SK-N-SH (cell line): Measurements from ENCODE around the gene CSTPP1. TPM values are rescaled to one million over a fixed set of nuclear protein-coding genes. Genes with fewer than 3 reads are reported as not detected.

Experiments used
- CTCF ChIA-PET: fragments of 300-600, 350-600 bp; formaldehyde crosslinking; extraction: SDS; loops from one replicate; lab custom pipeline; 2021; lab: Yijun Ruan, JAX
- POLR2A ChIA-PET: fragments of 350-600 bp; sonication (Branson Sonifier 250); formaldehyde crosslinking; extraction: SDS; loops from one replicate; lab custom pipeline; 2020; ENCODE audit warnings: antibody characterized with exemption, inconsistent platforms; lab: Yijun Ruan, JAX
- DNase-seq: peaks from one replicate; pipeline ENCODE4 v3.0.0; 2012
- H2AFZ ChIP-seq: fragments of 200-600 bp; sonication (generic); 2 replicates; pipeline ENCODE4 v1.8.1; 2016; ENCODE audit warnings: antibody characterized with exemption, mild to moderate bottlenecking, low read depth
- H3F3A ChIP-seq: fragments of 200-600 bp; sonication (generic); replicated peaks from 2 replicates; pipeline ENCODE3; 2016; ENCODE audit warnings: antibody characterized with exemption, mild to moderate bottlenecking; ENCODE audit not compliant: insufficient read depth
- H3K27ac ChIP-seq, 2 experiments: fragments of 200-500 bp in 1 of 2; fragments of 200-600 bp in 1 of 2; sonication (Bioruptor generic) in 1 of 2; sonication (generic), shearing (Covaris generic) in 1 of 2; 2 replicates each; pipeline versions ENCODE4 v1.5.1 to v1.6.1; 2014 to 2016; ENCODE audit warnings: low read depth in 2 of 2, inconsistent platforms in 1 of 2, low read length in 1 of 2, mild to moderate bottlenecking in 1 of 2, mixed read lengths in 1 of 2
- H3K27me3 ChIP-seq: fragments of 200-600 bp; sonication (generic), shearing (Covaris generic); 2 replicates; pipeline ENCODE4 v1.6.1; 2016; ENCODE audit warnings: mixed run types; ENCODE audit not compliant: insufficient read depth
- H3K36me3 ChIP-seq, 2 experiments: fragments of 200-500 bp in 1 of 2; fragments of 200-600 bp in 1 of 2; sonication (Bioruptor generic) in 1 of 2; sonication (generic) in 1 of 2; replicated peaks in 1 of 2; 2 replicates each; pipeline versions ENCODE3 to v1.5.1; 2014 to 2016; ENCODE audit warnings: low read length in 1 of 2, mild to moderate bottlenecking in 1 of 2; ENCODE audit not compliant: insufficient read depth in 2 of 2, control insufficient read depth in 1 of 2
- H3K4me1 ChIP-seq, 2 experiments: fragments of 200-500 bp in 1 of 2; fragments of 200-600 bp in 1 of 2; sonication (Bioruptor generic) in 1 of 2; sonication (generic), shearing (Covaris generic) in 1 of 2; 2 replicates each; pipeline versions ENCODE4 v1.5.1 to v1.6.1; 2014 to 2016; ENCODE audit warnings: low read depth in 1 of 2, low read length in 1 of 2, mixed run types in 1 of 2; ENCODE audit not compliant: insufficient read depth in 2 of 2, control insufficient read depth in 1 of 2
- H3K4me2 ChIP-seq: fragments of 200-600 bp; sonication (generic), shearing (Covaris generic); 2 replicates; pipeline ENCODE4 v1.6.1; 2017; ENCODE audit warnings: mixed run types
- H3K4me3 ChIP-seq, 2 experiments: fragments of 200-500 bp in 1 of 2; fragments of 200-600 bp in 1 of 2; sonication (Bioruptor generic) in 1 of 2; sonication (generic), shearing (Covaris generic) in 1 of 2; 2 replicates each; pipeline versions ENCODE4 v1.5.1 to v1.8.1; 2014 to 2016; ENCODE audit warnings: low read depth in 2 of 2, inconsistent platforms in 1 of 2, low read length in 1 of 2, mild to moderate bottlenecking in 1 of 2, mixed read lengths in 1 of 2, moderate library complexity in 1 of 2
- H3K79me2 ChIP-seq: fragments of 200-600 bp; sonication (generic); 2 replicates; pipeline ENCODE4 v1.8.1; 2017; ENCODE audit warnings: mild to moderate bottlenecking; ENCODE audit not compliant: insufficient read depth
- H3K9ac ChIP-seq: fragments of 200-600 bp; sonication (generic); 2 replicates; pipeline ENCODE4 v1.6.1; 2017; ENCODE audit warnings: mixed run types
- H3K9me2 ChIP-seq: fragments of 200-600 bp; sonication (generic); 2 replicates; pipeline ENCODE4 v1.6.1; 2017; ENCODE audit warnings: mixed run types
- H3K9me3 ChIP-seq: fragments of 200-600 bp; sonication (generic); 2 replicates; pipeline ENCODE4 v1.6.1; 2017; ENCODE audit warnings: mixed run types, mild to moderate bottlenecking, moderate library complexity
- H4K20me1 ChIP-seq: fragments of 200-600 bp; sonication (generic); 2 replicates; pipeline ENCODE4 v1.6.1; 2017; ENCODE audit warnings: mild to moderate bottlenecking, mixed run types; ENCODE audit not compliant: insufficient read depth
- CHD2 ChIP-seq: fragments of 150-350 bp; IDR thresholded peaks from 2 replicates; pipeline ENCODE4 v1.6.1; 2018; ENCODE audit warnings: low read length; ENCODE audit not compliant: partially characterized antibody
- EP300 ChIP-seq, 2 experiments: IDR thresholded peaks; 2 replicates each; pipeline versions ENCODE4 v1.4.0 to v1.6.1; 2012; ENCODE audit warnings: borderline replicate concordance in 1 of 2, low read depth in 1 of 2, low read length in 1 of 2
- EZH2phosphoT487 ChIP-seq: fragments of 200-600 bp; sonication (generic); IDR thresholded peaks from 2 replicates; pipeline ENCODE4 v1.6.1; 2017; ENCODE audit warnings: low read depth, mixed run types, mild to moderate bottlenecking, antibody characterized with exemption, moderate library complexity, borderline replicate concordance
- FOSL2 ChIP-seq: IDR thresholded peaks from 2 replicates; pipeline ENCODE4 v1.4.0; 2012; ENCODE audit warnings: low read depth, mild to moderate bottlenecking, moderate library complexity, borderline replicate concordance
- FOXJ3 ChIP-seq: sonication (generic); formaldehyde crosslinking; IDR thresholded peaks from 2 replicates; pipeline ENCODE4 v1.5.1; 2020; ENCODE audit warnings: mild to moderate bottlenecking, missing genetic modification reagents
- FOXM1 ChIP-seq: IDR thresholded peaks from 2 replicates; pipeline ENCODE4 v1.4.0; 2012; ENCODE audit warnings: low read depth, mild to moderate bottlenecking
- GABPA ChIP-seq: IDR thresholded peaks from 2 replicates; pipeline ENCODE4 v1.4.0; 2012; ENCODE audit warnings: low read depth, mild to moderate bottlenecking
- GATA2 ChIP-seq: sonication (generic); formaldehyde crosslinking; IDR thresholded peaks from 2 replicates; pipeline ENCODE4 v1.5.0; 2020; ENCODE audit warnings: mild to moderate bottlenecking, missing genetic modification reagents
- JUND ChIP-seq: IDR thresholded peaks from 2 replicates; pipeline ENCODE4 v1.4.0; 2012
- MEF2A ChIP-seq: IDR thresholded peaks from 2 replicates; pipeline ENCODE4 v1.4.0; 2012; ENCODE audit warnings: low read depth, borderline replicate concordance
- NFIC ChIP-seq: IDR thresholded peaks from 2 replicates; pipeline ENCODE4 v1.4.0; 2012; ENCODE audit warnings: borderline replicate concordance
- POLR2AphosphoS5 ChIP-seq: IDR thresholded peaks from 2 replicates; pipeline ENCODE4 v1.6.1; 2012; ENCODE audit warnings: low read depth, low read length
- RAD21 ChIP-seq: IDR thresholded peaks from 2 replicates; pipeline ENCODE4 v1.6.1; 2012; ENCODE audit warnings: mild to moderate bottlenecking, low read length
- RFX5 ChIP-seq: IDR thresholded peaks from 2 replicates; pipeline ENCODE4 v1.6.1; 2012; ENCODE audit warnings: mild to moderate bottlenecking, improper control_type of control experiment, low read length
- RXRA ChIP-seq: IDR thresholded peaks from 2 replicates; pipeline ENCODE4 v1.4.0; 2012; ENCODE audit warnings: low read depth, mild to moderate bottlenecking, borderline replicate concordance
- SIN3A ChIP-seq: IDR thresholded peaks from 2 replicates; pipeline ENCODE4 v1.6.1; 2012; ENCODE audit warnings: low read depth, mild to moderate bottlenecking, low read length, moderate library complexity, borderline replicate concordance
- TAF1 ChIP-seq: IDR thresholded peaks from 2 replicates; pipeline ENCODE4 v1.6.1; 2012; ENCODE audit warnings: low read depth, mild to moderate bottlenecking, low read length, moderate library complexity, borderline replicate concordance
- TCF12 ChIP-seq: IDR thresholded peaks from 2 replicates; pipeline ENCODE4 v1.4.0; 2012
- YY1 ChIP-seq: IDR thresholded peaks from 2 replicates; pipeline ENCODE4 v1.4.0; 2012; ENCODE audit warnings: low read depth, mild to moderate bottlenecking
- WGBS: methylation state at CpG from one replicate; pipeline ENCODE4 v1.1.6; 2017; ENCODE audit warnings: low lambda C conversion rate; 5-methylcytosine and 5-hydroxymethylcytosine counted together
- polyA plus RNA-seq, 3 experiments: library from polyadenylated mRNA; depleted of rRNA; stranded (reverse); fragments of >200 nt; gene quantifications; 2 replicates each; pipeline ENCODE4 v1.2.3, GENCODE V29; 2012
- TF ChIP-seq, protein P1 (sequence below): fragments of 150-350 bp; IDR thresholded peaks from 2 replicates; pipeline ENCODE4 v1.6.1; 2016; ENCODE audit warnings: mild to moderate bottlenecking, low read depth, low read length
- TF ChIP-seq, protein P2 (sequence below): fragments of 150-350 bp; IDR thresholded peaks from 2 replicates; pipeline ENCODE4 v1.6.1; 2017; ENCODE audit warnings: antibody characterized with exemption, low read length, low read depth, borderline replicate concordance
- TF ChIP-seq, protein P3 (sequence below): IDR thresholded peaks from 2 replicates; pipeline ENCODE4; 2012

The CSTPP1 gene
- polyA plus RNA-seq, 1 of the 3 experiments (the other 2 are of a cell fraction) = 85.7 TPM

DNA sequence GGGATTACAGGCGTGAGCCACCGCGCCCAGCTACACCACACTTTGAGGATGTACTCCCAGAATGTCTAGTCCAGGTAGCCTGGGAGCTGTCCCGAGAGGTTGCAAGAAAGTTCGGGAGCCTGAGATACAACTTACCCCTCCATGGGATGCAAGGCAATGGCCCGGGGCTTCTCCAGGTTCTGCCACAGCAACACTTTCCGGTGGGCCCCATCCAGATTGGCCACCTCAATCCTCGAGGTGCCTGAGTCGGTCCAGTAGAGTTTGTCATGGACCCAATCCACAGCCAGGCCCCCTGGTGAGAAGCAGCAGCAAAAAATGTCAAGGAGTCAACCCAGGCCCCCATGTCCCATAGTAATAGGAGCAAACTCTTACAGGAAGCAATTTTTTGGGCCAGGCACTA is 43.7 kb upstream of the CSTPP1 start (continued):
- TF ChIP-seq SIN3A (no peak), NFIC (no peak), RXRA (no peak), RFX5 (no peak)

DNA sequence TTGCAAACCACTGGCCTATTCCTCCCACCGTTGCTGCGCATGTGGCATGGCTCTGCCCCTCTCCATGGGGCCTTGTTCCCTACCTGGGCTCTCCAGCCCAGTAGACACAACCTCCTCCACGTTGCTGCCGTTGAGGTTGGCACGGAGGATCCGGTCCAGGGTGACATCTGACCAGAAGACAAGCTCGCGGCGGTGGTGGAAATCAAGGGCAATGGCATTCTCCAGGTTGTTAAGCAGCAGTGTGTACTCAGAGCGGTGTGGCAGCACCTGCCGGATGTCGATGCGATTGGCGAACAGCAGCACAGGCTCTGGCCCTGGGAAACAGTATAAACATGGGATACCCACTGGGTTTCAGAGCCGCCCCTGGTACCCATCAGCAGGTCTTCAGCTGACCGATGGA is 42.1 kb upstream of the CSTPP1 start:
- Histone ChIP-seq H4K20me1 (no peaks in the 10 kb centered on the region), H3K4me1 (no peaks in the 10 kb centered on the region), H3F3A (peaks cover 3% of the 10 kb centered on the region), H3K4me3 (no peak overlapping the region), H3K9me2 (no peaks in the 10 kb centered on the region), H3K9ac (no peak overlapping the region), H3K36me3 (peaks cover 0 to 4% of the 10 kb centered on the region in 2 experiments), H3K79me2 (no peaks in the 10 kb centered on the region), H3K27me3 (no peaks in the 10 kb centered on the region), H3K9me3 (no peaks in the 10 kb centered on the region), H2AFZ (no peak overlapping the region), H3K27ac (no peak overlapping the region), H3K4me2 (no peak overlapping the region)
- CTCF ChIA-PET = interaction anchor here (1.0 to 7.3 kb wide), 4 partner anchors 22 to 266 kb away, joined by 3 to 94 read pairs (median 4); no protein-coding TSS in a partner anchor
- 91% methylated on average over 12 of the region's 16 CpGs for WGBS
- DNase-seq = no peak
- POLR2A ChIA-PET = no interaction called here
- no peak for TF ChIP-seq GATA2 (CRISPR knock-in tag)
- TF ChIP-seq MEF2A = no peak
- TF ChIP-seq GABPA = no peak
- no peak for TF ChIP-seq JUND
- TF ChIP-seq, all 33 proteins: peak for 0

DNA sequence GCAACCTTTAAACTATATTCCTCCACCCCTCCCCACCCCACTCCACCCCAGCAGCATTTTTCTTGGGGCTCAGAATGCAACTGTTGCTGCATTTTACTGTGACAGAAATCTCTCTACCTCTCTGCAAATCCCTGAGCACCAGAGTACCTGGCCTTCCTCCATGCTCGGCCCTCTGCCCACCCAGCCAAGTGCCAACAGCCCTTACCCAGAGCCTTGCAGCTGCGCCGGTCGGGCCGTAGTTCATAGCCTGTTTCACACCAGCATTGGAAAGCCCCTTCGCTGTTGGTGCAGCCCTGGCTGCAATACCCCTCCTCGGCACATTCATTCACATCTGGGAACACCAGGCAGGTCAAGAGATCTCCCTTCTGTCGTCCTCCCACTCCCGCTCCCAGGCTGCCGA is 41.6 kb upstream of the CSTPP1 start:
- Histone ChIP-seq H3K36me3 (peaks cover 0 to 4% of the 10 kb centered on the region in 2 experiments), H3K9ac (no peak overlapping the region), H3K9me2 (no peaks in the 10 kb centered on the region), H3K9me3 (no peaks in the 10 kb centered on the region), H3K27me3 (no peaks in the 10 kb centered on the region), H2AFZ (no peak overlapping the region), H3K79me2 (no peaks in the 10 kb centered on the region), H3K4me3 (no peak overlapping the region), H3K27ac (no peak overlapping the region), H3K4me1 (no peaks in the 10 kb centered on the region), H3F3A (peaks cover 3% of the 10 kb centered on the region), H3K4me2 (no peak overlapping the region), H4K20me1 (no peaks in the 10 kb centered on the region)
- WGBS = 97% methylated on average over 10 of the region's 10 CpGs
- TF ChIP-seq FOXJ3 (no peak), NFIC (no peak), YY1 (no peak), FOSL2 (no peak), GATA2 (CRISPR knock-in tag) (no peak), RAD21 (no peak), GABPA (no peak), FOXM1 (no peak), TAF1 (no peak), TCF12 (no peak), EZH2phosphoT487 (no peak), CHD2 (no peak), EP300 (IDR thresholded peaks at IDR 0.05; ENCODE audit: borderline replicate concordance in 1 of 2, low read depth in 1 of 2, low read length in 1 of 2) (no peak), POLR2AphosphoS5 (no peak)
- TF ChIP-seq, protein P1, sequence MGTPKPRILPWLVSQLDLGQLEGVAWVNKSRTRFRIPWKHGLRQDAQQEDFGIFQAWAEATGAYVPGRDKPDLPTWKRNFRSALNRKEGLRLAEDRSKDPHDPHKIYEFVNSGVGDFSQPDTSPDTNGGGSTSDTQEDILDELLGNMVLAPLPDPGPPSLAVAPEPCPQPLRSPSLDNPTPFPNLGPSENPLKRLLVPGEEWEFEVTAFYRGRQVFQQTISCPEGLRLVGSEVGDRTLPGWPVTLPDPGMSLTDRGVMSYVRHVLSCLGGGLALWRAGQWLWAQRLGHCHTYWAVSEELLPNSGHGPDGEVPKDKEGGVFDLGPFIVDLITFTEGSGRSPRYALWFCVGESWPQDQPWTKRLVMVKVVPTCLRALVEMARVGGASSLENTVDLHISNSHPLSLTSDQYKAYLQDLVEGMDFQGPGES = no peak
- TF ChIP-seq, protein P2, sequence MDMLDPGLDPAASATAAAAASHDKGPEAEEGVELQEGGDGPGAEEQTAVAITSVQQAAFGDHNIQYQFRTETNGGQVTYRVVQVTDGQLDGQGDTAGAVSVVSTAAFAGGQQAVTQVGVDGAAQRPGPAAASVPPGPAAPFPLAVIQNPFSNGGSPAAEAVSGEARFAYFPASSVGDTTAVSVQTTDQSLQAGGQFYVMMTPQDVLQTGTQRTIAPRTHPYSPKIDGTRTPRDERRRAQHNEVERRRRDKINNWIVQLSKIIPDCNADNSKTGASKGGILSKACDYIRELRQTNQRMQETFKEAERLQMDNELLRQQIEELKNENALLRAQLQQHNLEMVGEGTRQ = no peak
- TF ChIP-seq, protein P3, sequence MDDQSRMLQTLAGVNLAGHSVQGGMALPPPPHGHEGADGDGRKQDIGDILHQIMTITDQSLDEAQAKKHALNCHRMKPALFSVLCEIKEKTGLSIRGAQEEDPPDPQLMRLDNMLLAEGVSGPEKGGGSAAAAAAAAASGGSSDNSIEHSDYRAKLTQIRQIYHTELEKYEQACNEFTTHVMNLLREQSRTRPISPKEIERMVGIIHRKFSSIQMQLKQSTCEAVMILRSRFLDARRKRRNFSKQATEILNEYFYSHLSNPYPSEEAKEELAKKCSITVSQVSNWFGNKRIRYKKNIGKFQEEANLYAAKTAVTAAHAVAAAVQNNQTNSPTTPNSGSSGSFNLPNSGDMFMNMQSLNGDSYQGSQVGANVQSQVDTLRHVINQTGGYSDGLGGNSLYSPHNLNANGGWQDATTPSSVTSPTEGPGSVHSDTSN = no peak
- DNase-seq = no peak
- POLR2A ChIA-PET = no interaction called here
- CTCF ChIA-PET = interaction anchor here (1.0 to 7.3 kb wide), 5 partner anchors 22 to 267 kb away, joined by 3 to 94 read pairs (median 6); no protein-coding TSS in a partner anchor
